HEK293 (cell line): Measurements from ENCODE around the gene ATCAY.

ENCODE experiments used
- ZNF707 ChIP-seq: fragments of 450-650 bp; formaldehyde crosslinking; IDR thresholded peaks from 2 replicates; pipeline ENCODE4 v1.5.1; 2016; ENCODE audit warnings: missing biosample characterization, missing genetic modification characterization
- TF ChIP-seq, protein P1 (sequence below): fragments of 450-650 bp; formaldehyde crosslinking; IDR thresholded peaks from 2 replicates; pipeline ENCODE4 v1.5.1; 2016; ENCODE audit warnings: missing biosample characterization, missing genetic modification characterization
- TF ChIP-seq, protein P2 (sequence below): fragments of 450-650 bp; formaldehyde crosslinking; IDR thresholded peaks from 2 replicates; pipeline ENCODE4 v1.5.1; 2016; ENCODE audit warnings: missing biosample characterization, missing genetic modification characterization

DNA sequence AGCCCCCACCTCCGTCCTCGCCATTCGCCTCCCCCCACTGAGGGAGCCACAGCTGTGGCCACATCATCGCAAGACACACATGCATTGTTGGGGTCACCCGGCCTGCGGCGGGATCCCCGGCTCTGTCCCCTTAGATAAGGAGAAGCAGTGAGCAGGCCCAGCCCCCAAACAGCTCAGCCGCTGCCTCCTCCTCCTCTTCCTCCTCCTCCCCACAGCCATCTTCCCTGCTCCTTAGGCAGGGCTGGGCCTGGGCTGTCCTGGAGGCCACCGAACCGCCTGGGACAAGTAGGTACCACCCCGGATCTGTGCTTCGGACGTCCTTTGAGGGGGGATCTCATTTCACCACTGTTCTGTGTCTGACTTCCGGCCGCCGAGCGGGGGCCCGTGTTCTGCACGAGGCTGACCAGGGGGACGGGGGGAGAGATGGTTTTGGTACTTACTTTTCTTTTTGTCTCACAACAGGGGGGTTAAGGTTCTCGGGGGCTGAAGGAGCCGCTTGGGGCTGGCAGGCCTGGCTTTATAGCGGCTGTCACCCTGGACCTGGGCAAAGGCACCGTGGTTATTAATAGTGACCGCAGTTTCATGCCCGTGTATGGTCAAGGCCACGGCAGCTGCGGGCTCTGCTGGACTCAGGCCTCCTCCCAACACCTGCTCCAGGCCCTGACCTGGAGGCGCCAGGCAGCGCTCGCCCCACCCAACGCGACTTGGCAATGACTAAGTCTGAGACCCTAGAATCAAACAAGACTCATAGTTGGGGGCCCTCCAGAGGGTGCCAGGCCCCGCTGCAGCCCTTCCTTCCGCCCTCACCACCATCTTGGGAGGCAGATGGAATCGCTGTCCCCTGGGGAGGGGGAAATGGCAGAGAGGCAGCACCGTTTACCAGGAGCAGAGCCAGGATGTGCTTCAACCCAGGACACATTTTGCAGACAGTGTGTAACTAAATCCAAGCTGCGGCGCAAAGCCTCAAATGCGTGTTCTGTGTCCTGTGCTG, 70.7 kb downstream of the ATCAY start:
- TF ChIP-seq, protein P1, sequence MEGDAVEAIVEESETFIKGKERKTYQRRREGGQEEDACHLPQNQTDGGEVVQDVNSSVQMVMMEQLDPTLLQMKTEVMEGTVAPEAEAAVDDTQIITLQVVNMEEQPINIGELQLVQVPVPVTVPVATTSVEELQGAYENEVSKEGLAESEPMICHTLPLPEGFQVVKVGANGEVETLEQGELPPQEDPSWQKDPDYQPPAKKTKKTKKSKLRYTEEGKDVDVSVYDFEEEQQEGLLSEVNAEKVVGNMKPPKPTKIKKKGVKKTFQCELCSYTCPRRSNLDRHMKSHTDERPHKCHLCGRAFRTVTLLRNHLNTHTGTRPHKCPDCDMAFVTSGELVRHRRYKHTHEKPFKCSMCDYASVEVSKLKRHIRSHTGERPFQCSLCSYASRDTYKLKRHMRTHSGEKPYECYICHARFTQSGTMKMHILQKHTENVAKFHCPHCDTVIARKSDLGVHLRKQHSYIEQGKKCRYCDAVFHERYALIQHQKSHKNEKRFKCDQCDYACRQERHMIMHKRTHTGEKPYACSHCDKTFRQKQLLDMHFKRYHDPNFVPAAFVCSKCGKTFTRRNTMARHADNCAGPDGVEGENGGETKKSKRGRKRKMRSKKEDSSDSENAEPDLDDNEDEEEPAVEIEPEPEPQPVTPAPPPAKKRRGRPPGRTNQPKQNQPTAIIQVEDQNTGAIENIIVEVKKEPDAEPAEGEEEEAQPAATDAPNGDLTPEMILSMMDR (tag by site-specific recombination): no peak
- no peak for TF ChIP-seq ZNF707
- TF ChIP-seq, protein P2, sequence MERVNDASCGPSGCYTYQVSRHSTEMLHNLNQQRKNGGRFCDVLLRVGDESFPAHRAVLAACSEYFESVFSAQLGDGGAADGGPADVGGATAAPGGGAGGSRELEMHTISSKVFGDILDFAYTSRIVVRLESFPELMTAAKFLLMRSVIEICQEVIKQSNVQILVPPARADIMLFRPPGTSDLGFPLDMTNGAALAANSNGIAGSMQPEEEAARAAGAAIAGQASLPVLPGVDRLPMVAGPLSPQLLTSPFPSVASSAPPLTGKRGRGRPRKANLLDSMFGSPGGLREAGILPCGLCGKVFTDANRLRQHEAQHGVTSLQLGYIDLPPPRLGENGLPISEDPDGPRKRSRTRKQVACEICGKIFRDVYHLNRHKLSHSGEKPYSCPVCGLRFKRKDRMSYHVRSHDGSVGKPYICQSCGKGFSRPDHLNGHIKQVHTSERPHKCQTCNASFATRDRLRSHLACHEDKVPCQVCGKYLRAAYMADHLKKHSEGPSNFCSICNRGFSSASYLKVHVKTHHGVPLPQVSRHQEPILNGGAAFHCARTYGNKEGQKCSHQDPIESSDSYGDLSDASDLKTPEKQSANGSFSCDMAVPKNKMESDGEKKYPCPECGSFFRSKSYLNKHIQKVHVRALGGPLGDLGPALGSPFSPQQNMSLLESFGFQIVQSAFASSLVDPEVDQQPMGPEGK (tag by site-specific recombination): no peak
